GM21786 (cell line): ENCODE measurements around the gene PIK3R3.

Experiments
- ATAC-seq: cut with Tn5 transposase; IDR thresholded peaks from one replicate; pipeline ENCODE4 v1.9.1; 2021; ENCODE audit not compliant: unreplicated experiment

PIK3R3 gene

DNA sequence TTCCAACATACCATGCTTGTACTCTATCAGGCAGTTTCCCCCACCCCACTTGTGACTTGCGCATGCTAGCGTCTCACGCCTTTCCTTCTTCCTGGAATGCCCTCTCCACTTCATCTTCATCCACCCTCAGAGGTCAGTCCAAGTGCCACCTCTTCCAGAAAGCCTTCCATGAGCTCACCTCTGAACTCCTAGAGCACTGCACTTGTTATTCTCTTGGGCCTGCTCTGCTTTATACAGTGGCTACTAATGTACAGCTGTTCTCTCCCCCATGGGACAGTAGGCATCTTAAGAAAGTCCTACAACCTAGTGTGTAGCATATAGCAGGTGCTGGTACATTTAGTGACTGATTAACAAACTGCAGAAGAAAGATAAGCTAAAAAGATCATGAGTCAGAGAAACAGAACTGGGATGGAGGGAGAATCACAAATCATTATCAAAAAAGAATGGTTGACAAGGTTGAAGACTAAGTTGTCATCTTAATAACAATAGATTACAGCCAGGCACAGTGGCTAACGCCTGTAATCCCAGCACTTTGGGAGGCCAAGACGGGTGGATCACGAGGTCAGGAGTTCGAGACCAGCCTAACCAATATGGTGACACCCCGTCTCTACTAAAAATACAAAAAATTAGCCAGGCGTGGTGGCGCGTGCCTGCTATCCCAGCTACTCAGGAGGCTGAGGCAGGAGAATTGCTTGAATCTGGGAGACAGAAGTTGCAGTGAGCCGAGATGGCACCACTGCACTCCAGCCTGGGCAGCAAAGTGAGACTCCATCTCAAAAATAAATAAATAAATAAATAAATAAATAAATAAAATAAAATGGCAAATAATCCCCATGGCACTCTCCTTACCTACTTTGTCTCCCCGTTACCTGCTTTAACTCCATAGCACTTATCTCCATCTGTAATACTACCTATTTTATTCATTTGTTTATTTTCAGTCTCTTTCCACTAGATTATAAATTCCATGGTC lies 26.2 kb upstream of the PIK3R3 start:
- peak; percentile 81 for ATAC-seq

DNA sequence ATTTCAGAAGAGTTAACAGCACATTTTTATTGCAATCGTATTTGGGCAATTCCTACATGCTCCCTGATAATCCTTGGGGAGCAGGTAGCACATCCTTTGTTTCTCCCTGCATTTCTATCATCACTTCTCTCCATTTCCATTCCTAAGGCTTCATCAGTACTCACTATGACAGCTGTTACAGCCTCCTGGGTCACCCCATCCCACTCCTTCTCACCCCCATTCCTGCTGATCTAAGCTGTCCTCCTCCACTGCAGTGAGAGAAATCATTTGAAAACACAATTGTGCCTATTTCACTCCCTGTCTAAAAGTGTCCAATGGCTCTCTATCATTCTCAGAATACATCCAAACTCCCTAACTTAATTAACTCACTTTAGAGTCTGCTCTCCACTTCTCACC lies 25.5 kb upstream of the PIK3R3 start:
- peak; percentile 3 for ATAC-seq

DNA sequence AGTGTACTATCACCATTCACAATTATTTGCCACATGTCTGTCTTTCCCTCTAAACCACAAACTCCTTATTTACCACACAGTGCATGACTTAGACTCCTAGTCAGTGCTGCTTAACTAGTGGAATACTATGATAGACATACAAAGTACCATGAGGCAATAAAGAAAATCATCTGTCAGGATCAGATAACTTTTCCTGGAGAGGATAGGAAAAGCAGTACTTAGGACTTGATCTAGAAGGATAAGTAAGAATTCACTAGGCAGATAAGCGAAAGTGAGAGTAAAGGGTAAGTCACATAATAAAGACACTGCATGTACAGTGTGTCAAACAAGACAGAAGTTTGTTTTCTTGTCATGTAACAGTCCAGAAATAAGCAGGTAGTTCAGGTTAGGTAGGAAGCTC lies 21.3 kb upstream of the PIK3R3 start:
- no peak for ATAC-seq

DNA sequence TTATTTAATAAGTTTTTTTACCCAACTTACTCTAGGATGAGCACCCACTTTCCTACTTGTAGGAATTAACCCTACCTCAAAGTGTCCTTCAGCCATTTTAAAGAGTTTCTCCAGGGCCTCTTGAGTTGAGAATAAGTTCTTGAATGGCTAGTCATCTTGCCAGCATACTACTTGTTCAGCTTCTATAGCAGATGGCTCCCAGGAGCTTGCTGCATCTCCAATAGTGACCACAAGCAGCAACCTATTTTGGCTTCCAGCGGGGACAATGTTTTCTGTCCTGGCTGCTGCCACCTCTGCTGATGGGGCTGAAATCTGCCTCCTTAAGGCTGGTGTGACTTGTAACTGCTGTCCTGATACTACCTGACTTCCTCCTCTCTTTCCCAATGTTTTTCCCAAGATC lies 20.8 kb upstream of the PIK3R3 start:
- ATAC-seq = no peak

DNA sequence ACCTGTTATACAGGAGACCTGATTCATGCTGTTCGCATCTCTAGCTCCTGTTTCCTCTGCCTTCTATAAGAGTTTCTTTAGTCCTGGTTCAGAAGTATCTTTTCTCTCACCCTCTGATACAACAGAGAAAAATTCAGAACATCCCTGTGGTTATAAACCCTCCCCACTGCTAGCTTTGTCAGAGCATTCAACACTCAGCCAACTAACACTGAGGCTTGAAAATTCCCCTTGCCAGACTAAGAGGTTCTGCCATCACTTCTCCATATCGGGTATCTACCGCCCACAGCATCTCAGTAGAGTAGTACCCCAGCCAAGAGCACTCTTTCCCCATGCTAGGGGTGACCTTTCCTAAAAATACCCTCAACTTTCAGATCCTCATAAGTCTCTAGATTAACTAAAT lies 19.6 kb upstream of the PIK3R3 start:
- no peak for ATAC-seq

DNA sequence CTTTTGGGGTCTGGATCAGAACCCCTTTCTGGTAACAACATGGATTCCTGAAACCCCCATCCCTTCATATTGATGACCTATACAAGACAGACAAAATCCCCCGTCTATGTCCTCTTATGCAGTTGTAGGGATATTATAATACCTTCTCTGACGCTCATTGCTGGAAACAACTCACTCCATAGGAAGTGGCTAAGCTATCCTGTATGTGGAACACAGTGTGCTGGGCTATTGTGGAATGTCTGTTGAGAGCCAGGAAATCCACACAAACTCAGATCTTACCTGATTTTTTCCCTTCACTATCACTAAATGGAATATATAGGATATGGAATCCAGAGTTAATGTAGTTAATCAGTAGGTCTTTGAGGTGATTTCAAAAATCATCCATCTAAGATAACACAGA lies 17.7 kb upstream of the PIK3R3 start:
- ATAC-seq = no peak

DNA sequence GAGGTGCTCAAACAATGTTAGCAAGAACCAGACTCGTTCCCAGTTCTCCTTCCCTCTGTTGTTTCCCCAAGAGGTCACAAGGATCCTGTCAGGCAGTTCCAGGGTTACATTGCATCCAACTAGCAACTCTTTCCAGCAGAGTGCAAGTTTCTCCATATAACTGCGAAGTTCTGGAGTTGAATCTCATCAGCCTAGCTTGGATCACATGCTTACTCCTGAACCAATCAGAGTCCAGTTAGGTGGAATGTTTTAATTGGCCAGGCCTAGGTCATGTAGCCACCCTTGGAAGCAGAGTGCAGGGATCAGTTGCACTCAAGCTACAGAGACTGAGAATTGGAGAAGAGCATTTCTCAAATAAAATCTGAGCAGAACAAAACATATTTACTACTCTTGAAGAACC lies 15.9 kb upstream of the PIK3R3 start:
- no peak for ATAC-seq

DNA sequence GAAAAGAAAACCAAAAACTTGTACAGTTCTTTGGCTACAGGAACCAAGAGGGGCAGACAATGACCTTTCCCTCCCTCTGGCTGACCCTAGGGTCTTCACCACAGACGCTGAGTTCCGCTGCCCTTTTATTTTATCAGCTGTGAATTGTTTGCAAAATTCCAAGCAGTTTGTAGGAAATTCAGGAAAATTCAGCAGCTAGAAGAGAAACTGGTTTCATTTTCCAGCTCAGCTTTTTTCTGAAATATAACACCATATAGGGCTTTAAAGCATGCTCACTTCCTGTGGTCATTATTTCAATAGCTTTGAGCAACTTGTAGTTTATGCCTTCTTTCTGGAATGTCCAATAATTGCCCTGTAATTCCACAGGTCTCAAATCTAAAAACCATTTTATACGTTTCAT lies 5.5 kb upstream of the PIK3R3 start:
- ATAC-seq = no peak

DNA sequence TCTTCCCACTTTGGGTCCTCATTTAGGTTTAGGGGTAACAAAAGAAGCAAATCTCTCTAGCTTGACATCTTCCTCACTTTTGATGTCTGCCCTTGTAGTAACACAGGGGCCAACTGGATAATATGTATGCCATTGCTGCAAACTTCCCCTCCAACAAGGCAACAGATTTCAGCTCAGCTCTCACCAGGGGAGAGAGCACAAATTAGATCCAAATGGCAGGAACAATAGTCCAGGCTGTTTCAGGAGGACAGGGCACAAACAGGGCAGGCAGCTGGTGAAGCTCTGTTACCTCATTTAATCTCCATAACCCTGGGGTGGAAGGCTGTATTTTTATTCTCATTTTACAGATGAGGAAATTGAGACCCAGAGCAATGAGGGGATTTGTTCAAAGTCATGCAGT lies 4.3 kb upstream of the PIK3R3 start:
- ATAC-seq = no peak

DNA sequence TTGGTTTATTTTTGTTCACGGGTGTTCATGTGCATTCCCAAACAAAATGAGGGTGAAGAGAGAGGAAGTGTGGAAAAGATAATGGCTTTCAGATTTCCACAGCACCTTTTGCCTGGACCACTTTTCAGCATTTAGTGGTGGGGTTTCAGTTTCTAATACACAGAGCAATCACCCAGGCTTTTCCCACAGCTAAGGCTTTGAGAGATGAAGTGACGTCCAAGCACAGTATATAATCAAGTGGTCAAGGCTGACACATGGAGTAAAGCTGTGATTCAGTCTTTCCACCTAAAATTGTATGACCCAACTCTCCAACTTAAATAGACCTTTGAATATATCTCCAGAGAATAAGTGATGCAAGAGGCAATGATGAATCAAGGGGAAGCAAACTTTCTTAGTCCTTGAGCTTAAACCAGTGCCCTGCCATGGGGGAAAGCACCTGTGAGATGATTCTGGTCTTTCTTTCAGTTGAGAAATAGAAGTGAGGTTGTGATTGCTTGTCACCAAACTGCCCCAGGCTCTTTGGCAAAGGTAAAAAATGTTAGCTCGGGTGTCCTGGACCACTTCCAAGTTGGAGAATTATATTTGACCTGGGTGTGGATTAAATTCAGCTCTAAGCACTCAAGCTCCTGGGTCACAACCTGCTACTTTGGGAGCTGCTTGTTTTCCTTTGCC lies 2.4 kb upstream of the PIK3R3 start:
- ATAC-seq = no peak

DNA sequence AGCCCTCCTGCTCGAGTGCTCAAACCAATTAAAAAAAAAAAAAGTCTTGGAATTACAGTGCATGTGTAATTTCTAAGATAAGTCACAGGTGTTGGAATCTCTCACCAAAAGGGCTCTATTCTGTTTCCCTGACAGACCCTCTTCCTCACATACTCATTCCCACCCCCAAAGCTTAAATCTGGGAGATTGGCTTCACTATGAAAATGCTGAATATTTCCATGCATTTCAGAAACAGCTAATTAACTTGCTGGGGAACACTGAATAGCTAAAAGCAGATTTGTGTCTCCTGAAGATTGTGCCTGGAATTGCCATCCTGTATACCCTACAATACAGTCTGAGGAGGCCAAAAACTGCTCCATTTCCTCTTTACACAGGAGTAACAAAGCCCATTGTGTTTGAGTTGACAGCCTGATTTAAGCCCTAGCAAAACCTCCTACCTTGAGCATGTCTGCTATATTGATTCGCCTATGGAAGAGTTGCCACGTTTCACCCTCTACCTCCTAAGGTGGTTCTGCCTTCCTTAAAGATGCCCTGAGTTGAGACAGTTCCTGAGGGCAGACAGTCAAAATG lies 1.4 kb upstream of the PIK3R3 start:
- ATAC-seq = no peak

DNA sequence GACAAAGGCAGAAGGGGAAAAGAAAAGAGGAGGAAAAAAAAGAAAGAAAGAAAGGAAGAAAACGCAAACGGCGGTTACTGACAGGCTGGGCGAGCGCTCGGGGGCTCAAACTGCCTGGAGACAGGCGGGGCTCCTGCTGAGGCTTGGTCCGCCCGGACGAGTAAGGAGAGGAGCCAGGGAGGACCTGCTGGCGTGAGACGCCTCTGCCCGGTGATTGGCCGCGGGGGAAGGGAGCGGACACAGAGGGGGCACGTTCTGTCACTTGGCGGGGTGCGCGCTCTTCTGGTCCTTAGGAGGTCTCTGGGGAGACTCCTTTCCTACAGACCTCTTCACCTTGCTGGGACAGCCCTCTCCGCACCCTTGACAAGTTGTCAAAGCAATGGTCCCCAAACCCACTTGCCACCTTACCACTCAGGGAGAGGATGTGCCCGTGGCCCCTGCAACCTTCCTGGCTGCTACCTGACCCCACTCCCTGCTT lies 791 bp upstream of the PIK3R3 start:
- ATAC-seq = peak; percentile 44

DNA sequence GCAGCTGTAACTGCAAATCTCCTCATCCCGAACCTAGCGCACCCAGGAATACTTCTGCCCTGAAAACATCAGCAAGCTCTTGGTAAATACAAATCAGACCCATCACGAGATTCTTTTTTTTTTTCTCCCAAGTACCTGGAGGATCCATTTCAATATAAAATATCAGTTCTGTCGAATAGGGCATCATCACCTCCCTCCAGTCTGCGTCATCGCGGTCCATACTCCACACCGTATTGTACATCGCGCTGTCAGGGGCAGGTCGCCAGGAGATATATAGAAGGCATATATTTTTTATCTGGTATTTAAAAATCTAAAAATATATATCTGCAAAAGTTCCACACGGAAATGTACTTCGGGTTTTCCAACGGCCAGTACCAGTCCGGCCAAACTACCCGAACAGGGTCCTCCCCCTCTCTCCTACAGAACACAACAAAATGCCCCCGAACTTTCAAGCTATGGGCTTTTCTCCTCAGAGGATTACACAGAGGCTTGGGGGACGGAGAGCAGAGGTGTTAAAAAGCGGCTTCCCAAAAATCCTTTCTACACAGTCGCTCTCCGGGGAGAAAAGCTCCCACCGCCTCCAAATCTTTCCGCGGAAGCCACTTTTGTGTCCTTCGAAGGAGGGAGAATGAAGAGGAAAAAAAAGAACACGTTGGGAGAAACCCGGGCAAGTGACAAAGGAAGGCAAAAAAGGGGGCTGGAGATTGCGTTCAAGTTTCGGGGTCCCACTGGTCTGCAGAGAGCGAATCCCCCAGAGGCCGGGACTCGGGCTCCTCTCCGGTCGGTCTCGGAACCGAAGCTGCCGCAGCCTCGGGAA lies 509 bp downstream of the PIK3R3 start:
- no peak for ATAC-seq

DNA sequence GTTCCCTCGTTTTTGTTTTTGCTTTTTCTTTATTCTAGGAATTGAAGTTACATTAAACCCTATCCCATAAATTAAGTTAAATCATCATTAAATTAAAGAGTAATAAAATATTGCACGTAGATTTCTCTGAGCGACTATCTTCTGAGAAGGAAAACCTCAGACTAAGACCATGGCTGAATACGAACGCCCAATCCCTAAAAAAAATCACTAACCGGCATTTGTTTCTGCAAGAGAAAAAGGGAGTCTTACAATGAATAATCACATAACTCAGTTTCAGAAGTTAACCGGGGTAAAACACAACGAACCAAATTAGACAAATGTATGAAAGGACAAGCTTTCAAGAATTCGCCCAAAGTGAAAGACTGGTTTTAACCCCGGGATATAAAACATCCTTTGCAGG lies 1.3 kb downstream of the PIK3R3 start:
- ATAC-seq = no peak

DNA sequence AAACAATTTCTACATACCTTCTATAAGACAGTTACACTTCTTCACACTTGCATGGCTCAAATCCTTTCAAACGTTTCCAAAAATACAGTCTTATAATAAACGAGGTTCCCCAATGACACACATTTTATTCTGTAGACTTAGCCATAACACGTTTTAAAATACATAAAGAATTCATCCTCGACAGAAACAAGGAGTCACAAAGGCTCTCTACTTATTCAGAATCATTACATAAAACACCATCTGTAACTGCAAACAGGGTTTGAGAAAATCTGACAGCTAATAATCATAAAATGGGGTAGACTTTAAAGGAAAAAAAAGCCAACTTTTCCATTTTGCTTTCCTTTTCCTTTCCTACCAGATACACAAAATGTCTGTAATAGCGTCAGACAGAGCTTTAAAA lies 1.8 kb downstream of the PIK3R3 start:
- no peak for ATAC-seq

DNA sequence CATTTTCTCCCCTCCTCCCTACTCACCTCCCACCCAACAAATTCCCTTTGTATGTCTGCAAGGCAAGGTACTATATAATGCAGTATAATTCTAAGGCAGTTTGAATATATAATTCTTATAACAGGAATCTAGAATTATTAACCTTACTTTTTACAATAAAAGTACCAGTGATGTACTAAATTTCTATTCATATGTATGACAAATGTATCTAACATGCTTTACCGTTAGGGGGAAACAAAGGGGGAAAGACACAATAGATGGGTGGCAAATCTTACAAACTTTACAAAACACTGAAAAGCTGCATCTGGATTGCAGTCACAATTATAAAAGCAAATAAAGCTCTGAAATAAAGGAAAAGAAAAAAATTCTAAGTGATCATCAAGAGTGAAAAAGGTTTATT lies 2.3 kb downstream of the PIK3R3 start:
- ATAC-seq = no peak

DNA sequence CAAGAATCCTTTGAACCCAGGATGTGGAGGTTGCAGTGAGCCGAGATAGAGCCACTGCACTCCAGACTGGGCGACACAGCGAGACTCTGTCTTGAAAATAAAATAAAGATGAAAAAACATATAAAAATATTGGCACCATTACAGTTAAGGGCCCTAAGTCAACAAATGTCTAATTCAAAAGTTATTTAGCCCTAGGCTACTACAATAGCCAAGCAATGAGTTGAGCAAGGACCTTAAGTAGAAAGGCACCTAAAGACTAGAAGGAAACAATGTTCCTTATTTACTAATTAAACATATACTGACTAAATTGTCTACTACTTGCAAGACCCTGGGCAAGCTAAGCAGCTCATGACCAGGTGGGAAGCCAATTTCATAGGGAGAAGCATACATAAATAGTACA lies 4.1 kb downstream of the PIK3R3 start:
- ATAC-seq = no peak

DNA sequence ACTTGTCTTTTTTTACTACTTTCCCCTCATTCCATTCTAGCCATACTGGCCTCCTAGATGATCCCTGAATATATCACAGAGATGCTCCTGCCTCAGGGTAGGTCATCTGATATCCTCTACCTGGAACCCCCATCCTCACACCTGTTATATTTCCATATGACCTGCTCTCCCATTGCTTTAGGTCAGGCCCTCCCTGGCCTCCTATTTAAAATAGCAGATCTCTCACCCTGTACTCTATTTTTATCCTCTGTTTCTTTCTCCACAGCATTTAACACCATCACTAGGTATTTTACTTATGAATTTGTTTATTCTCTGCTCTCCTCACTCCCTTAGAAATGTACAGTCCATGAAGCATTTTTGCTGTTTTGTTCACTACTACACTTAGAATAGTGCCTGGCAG lies 13.6 kb downstream of the PIK3R3 start:
- ATAC-seq = no peak

DNA sequence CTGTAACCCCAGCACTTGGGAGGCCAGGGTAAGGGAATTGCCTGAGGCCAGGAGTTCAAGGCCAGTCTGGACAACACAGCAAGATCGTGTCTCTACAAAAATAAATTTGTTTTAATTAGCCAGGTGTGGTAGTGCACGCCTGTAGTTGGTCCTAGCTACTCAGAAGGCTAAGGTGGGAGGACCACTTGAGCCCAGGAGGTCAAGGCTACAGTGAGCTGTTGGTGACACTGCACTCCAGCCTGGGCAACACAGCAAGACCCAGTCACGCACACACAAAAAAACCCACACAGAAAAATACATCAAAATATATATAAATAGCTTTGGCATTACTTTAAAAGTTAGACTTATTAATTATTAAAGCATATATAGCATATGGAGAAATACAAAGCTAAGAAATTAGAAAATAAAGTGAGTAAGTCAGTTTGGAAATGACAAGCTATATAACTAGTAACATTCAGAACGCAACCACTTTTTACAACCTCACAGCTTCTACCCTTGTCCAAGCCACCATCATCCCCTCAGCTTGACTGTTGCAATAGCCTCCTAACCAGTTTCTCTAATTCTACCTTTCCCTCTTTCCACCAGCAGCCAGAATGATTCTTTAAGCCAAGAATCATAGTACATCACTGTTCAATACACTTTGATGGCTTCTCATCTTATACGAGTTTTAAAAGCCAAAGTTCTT lies 14.5 kb downstream of the PIK3R3 start:
- no peak for ATAC-seq

DNA sequence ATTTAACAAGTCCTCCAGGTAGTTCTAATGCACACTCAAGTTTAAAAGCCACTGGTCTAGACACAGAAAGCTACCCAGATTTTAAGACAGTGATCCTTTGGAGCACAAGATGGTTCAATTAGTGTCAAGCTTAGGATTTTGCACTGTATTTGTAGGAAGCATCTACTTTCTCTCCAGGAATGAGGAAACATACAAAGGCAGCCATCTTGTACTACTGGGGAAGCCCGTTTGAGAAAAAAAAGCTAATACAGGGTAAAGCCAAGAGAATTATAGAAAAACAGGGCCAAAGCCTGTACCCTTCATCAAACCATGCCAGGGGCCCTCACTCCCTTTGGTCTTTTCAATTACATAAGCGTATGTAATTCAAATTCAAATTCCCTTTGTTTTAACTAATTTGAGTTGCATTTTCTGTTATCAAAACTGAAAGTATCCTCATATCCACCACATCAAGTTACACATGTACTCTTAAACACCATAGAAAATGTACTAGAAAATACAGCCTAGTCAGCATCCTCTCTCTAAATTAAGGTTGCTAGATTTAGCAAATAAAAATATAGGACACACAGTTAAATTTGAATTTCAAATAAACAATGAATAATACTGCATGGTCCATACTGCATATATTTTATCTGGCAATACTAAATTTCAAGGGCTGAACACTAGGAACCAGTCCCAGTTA lies 17.4 kb downstream of the PIK3R3 start:
- ATAC-seq = no peak
